CD4-positive, CD25-positive, alpha-beta regulatory T cell (primary cell): Measurements from ENCODE around the gene RASGRF1. TPM values are rescaled to one million over a fixed set of nuclear protein-coding genes. Genes with fewer than 3 reads are reported as not detected.
"Not testable (repeated sequence)": the region's sequence is repeated elsewhere in the genome, so short reads cannot be mapped to it uniquely, and the experiment has no call there.

ENCODE experiments used
- ATAC-seq, 2 donors: fragments of 150-1000 bp; cut with Tn5 transposase; one replicate each; pipeline ENCODE4 v1.10.0; 2021; ENCODE audit warnings: low read depth in 2 of 2, moderate number of reproducible peaks in 2 of 2, moderate library complexity in 1 of 2
- DNase-seq, 3 donors: peaks; one replicate each; pipeline versions ENCODE4 v3.0.0 to v3.0.0-alpha.2; 2012 to 2022; ENCODE audit warnings: mixed read lengths in 1 of 3
- H3K27ac ChIP-seq: one replicate; pipeline ENCODE4 v1.7.0; 2013; ENCODE audit warnings: mild to moderate bottlenecking, low read length; ENCODE audit not compliant: insufficient read depth, poor library complexity, severe bottlenecking
- H3K27me3 ChIP-seq: one replicate; pipeline ENCODE4 v1.7.0; 2013; ENCODE audit warnings: low read length; ENCODE audit not compliant: control insufficient read depth, insufficient read depth
- H3K36me3 ChIP-seq: one replicate; pipeline ENCODE4 v1.7.0; 2013; ENCODE audit warnings: mild to moderate bottlenecking, low read length, moderate library complexity; ENCODE audit not compliant: control insufficient read depth, insufficient read depth
- H3K4me1 ChIP-seq: 2 replicates; pipeline ENCODE4 v1.7.0; 2013; ENCODE audit warnings: mild to moderate bottlenecking, low read length; ENCODE audit not compliant: insufficient read depth, control insufficient read depth, poor library complexity, severe bottlenecking
- H3K4me3 ChIP-seq: one replicate; pipeline ENCODE4 v1.7.0; 2013; ENCODE audit warnings: low read depth, mild to moderate bottlenecking, low read length, moderate library complexity
- H3K9me3 ChIP-seq, 2 experiments: 1 replicate in 1 of 2; 2 replicates in 1 of 2; pipeline ENCODE4 v1.7.0; 2013; ENCODE audit warnings: low read length in 2 of 2, mild to moderate bottlenecking in 1 of 2, moderate library complexity in 1 of 2; ENCODE audit not compliant: control insufficient read depth in 2 of 2
- H3K27ac Mint-ChIP-seq, 3 donors: one replicate each; pipeline ENCODE4 v1.8.0; 2020 to 2022; ENCODE audit warnings: mild to moderate bottlenecking in 3 of 3, mixed read lengths in 3 of 3, moderate library complexity in 2 of 3
- H3K27me3 Mint-ChIP-seq: one replicate; pipeline ENCODE4 v1.8.0; 2022; ENCODE audit warnings: mild to moderate bottlenecking, mixed read lengths
- H3K36me3 Mint-ChIP-seq: one replicate; pipeline ENCODE4 v1.8.0; 2020; ENCODE audit warnings: mixed read lengths
- H3K4me1 Mint-ChIP-seq, 4 donors: one replicate each; pipeline ENCODE4 v1.8.0; 2020 to 2022; ENCODE audit warnings: mixed read lengths in 4 of 4, mild to moderate bottlenecking in 1 of 4
- H3K4me3 Mint-ChIP-seq, 4 donors: one replicate each; pipeline ENCODE4 v1.8.0; 2020 to 2022; ENCODE audit warnings: mild to moderate bottlenecking in 4 of 4, mixed read lengths in 4 of 4, moderate library complexity in 3 of 4
- H3K9me3 Mint-ChIP-seq, 7 donors: one replicate each; pipeline ENCODE4 v1.8.0; 2020 to 2022; ENCODE audit warnings: mixed read lengths in 7 of 7, mild to moderate bottlenecking in 3 of 7, moderate library complexity in 2 of 7
- polyA plus RNA-seq, 4 donors: library from polyadenylated mRNA; unstranded; fragments of 300-500 nt; fragmentation: Illumina TruSeq; gene quantifications; one replicate each; pipeline ENCODE4 v1.2.3, GENCODE V29; 2021
- total RNA-seq: library from RNA; stranded (reverse); gene quantifications from one replicate; pipeline ENCODE4 v1.2.3, GENCODE V29; 2022

RASGRF1 gene
- total and polyA plus RNA-seq, 5 donors from 2014 or later: not detected

DNA sequence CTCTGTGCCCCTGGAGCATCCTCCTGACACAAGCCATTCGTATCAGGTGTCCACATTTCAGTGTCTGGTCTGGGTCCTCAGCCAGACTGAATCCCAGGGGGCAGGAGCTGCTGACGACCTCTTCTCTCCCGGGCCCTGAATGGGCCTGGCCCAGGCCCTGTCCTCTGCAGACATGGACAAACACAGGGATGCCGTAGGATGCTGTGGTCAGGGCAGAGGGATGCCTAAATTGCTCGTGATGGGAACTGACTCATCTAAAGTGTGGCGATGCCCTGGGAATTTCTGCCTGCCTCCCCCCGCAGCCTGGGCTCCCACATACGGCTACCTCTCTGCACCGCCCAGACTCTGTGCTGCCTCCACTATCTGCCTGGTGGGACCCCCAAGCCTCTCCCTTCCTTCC lies 87.3 kb downstream of the RASGRF1 start:
- Mint-ChIP-seq H3K27ac (no peak overlapping the region), H3K36me3 (no peaks in the 10 kb centered on the region), H3K9me3 (no peaks in the 10 kb centered on the region), H3K27me3 (no peaks in the 10 kb centered on the region), H3K4me1 (peaks cover 0 to 9% (median 2%) of the 10 kb centered on the region in 4 donors), H3K4me3 (no peak overlapping the region)
- H3K4me1 ChIP-seq: no peaks in the 10 kb centered on the region
- no peak overlapping the region for H3K4me3 ChIP-seq
- DNase-seq: no peak
- ATAC-seq: no peak
- no peak overlapping the region for H3K27ac ChIP-seq
- H3K36me3 ChIP-seq: no peaks in the 10 kb centered on the region
- H3K9me3 ChIP-seq: no peaks in the 10 kb centered on the region
- no peaks in the 10 kb centered on the region for H3K27me3 ChIP-seq

DNA sequence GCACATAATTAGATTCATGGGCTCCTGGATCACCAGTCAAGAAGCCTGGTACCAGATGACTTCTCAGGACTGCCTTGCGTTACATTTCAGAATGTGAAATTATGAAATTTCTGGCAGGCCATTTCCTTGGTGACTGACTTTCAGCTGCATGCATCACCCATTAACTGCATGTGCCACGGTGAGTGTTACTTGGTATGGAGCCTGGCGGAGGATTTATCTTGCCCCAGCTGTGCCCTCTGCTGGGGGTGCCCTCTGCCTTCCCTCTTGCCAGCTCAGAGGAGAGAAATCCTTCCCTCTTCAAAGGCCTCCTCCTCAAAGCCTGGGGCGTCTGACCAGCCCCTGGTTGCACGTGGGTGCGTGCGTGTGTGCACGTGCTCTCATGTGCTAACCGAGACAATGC lies 88.0 kb downstream of the RASGRF1 start:
- H3K4me3 Mint-ChIP-seq: no peak overlapping the region
- H3K9me3 ChIP-seq: no peaks in the 10 kb centered on the region
- H3K4me3 ChIP-seq: no peak overlapping the region
- no peak overlapping the region for H3K27ac Mint-ChIP-seq
- DNase-seq (no peak), ATAC-seq (no peak)
- no peaks in the 10 kb centered on the region for H3K36me3 ChIP-seq
- no peaks in the 10 kb centered on the region for H3K27me3 Mint-ChIP-seq
- peaks cover 0 to 9% (median 2%) of the 10 kb centered on the region in 4 donors for H3K4me1 Mint-ChIP-seq
- no peaks in the 10 kb centered on the region for H3K9me3 Mint-ChIP-seq
- H3K27me3 ChIP-seq: no peaks in the 10 kb centered on the region
- no peak overlapping the region for H3K27ac ChIP-seq
- no peaks in the 10 kb centered on the region for H3K36me3 Mint-ChIP-seq
- no peaks in the 10 kb centered on the region for H3K4me1 ChIP-seq

DNA sequence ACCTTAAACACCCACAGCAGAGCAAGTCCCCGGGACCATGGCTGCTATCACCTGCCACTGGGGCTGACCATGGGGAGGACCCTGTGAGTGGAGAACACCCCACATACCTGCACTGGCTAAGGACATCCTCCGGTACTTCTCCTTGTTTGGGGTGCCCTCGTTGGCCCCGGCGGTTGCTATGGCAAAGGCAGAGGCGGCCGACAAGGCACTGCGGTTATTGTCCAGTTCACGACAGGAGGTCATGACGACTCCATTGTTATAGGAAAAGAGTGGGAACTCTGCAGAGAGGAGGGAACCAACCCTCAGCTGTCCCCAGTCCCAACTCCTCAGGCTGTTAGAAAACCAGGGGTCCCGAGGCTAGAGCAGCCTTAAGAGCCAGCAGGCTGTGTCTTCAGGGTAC lies 90.9 kb downstream of the RASGRF1 start:
- Mint-ChIP-seq H3K4me1 (peaks cover 0 to 4% (median under 1%) of the 10 kb centered on the region in 4 donors), H3K27me3 (no peaks in the 10 kb centered on the region)

DNA sequence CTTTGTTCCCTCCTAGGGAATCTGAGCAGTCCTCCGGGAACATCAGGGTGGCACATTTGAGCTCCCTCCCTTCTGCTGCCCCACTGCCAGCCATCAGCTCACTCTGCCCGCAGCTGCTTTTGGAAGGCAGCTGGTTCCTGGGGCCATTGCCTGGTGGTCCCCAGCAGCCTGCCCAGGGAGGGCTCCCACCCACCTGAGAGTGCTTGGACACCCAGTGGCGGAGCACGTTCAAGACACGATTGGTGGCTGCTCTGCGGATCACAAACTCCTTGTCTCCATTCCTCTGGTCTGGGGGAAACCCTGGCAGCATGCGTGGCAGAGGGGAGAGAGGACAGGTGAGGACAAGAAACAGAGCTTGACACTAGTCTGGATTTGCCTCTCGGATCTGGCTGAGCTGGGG lies 92.1 kb downstream of the RASGRF1 start:
- ATAC-seq: no peak
- Mint-ChIP-seq H3K27me3 (no peaks in the 10 kb centered on the region), H3K27ac (no peak overlapping the region), H3K4me1 (no peaks in the 10 kb centered on the region), H3K4me3 (no peak overlapping the region), H3K9me3 (no peaks in the 10 kb centered on the region), H3K36me3 (no peaks in the 10 kb centered on the region)
- Histone ChIP-seq H3K36me3 (no peaks in the 10 kb centered on the region), H3K27me3 (no peaks in the 10 kb centered on the region), H3K27ac (no peak overlapping the region), H3K4me3 (no peak overlapping the region), H3K4me1 (no peaks in the 10 kb centered on the region), H3K9me3 (no peaks in the 10 kb centered on the region)
- no peak for DNase-seq

More for the DNA sequence above, 90.9 kb downstream of the RASGRF1 start:
- Histone ChIP-seq H3K27me3 (no peaks in the 10 kb centered on the region), H3K9me3 (no peaks in the 10 kb centered on the region), H3K36me3 (no peaks in the 10 kb centered on the region), H3K4me3 (no peak overlapping the region), H3K27ac (no peak overlapping the region), H3K4me1 (no peaks in the 10 kb centered on the region)
- no peak overlapping the region for H3K4me3 Mint-ChIP-seq
- DNase-seq (no peak), ATAC-seq (no peak)
- no peaks in the 10 kb centered on the region for H3K9me3 Mint-ChIP-seq
- no peaks in the 10 kb centered on the region for H3K36me3 Mint-ChIP-seq
- no peak overlapping the region for H3K27ac Mint-ChIP-seq

DNA sequence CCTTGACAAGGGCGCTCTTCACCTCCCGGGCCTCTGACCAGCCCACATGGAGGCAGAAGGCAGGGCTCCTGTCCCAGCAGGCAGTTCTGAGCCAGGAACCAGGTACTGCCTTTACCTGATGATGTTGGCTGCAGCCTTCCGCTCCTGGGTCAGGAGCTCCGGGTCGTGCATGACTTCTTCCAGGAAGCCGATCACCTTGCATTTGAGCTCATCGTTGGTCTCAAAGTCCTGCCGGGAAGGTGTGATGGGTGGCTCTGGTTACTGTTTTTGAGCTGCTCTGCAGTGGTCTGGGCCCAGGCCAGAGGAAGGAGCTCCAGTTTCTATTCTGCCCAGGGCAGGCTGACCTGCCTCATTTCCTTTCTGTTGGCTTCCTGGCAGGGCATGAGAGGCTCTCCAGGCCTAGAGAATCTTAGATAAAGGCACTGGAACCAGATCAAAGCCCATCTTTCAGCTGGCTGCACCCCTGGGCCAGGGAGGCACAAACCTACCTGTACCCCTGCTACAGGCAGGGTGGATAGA lies 92.5 kb downstream of the RASGRF1 start:
- no peak overlapping the region for H3K4me3 Mint-ChIP-seq
- no peaks in the 10 kb centered on the region for H3K4me1 ChIP-seq
- no peaks in the 10 kb centered on the region for H3K27me3 Mint-ChIP-seq
- H3K4me3 ChIP-seq: no peak overlapping the region
- H3K9me3 ChIP-seq: no peaks in the 10 kb centered on the region
- no peak overlapping the region for H3K27ac ChIP-seq
- no peaks in the 10 kb centered on the region for H3K9me3 Mint-ChIP-seq
- ATAC-seq (no peak), DNase-seq (no peak)
- H3K36me3 ChIP-seq: no peaks in the 10 kb centered on the region
- no peaks in the 10 kb centered on the region for H3K36me3 Mint-ChIP-seq
- H3K4me1 Mint-ChIP-seq: no peaks in the 10 kb centered on the region
- no peaks in the 10 kb centered on the region for H3K27me3 ChIP-seq
- H3K27ac Mint-ChIP-seq: no peak overlapping the region

DNA sequence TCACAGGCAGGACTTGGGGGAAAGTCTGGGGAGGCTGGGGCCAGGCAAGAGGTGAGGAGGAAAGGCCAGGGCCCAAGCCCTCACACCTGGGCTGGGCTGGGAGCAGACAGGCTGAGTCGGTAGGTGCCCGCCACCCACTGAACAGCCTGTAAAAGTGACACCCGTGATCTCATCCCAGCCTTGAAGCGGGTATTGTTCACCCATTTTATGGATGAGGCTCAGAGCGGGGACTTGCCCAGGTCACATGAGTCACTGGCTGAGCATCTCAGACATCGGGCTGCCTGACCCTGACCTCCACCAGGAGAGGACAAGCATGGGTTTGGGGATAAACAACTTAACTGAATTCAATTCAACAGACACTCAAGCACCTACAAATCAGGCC lies 93.7 kb downstream of the RASGRF1 start:
- Histone ChIP-seq H3K4me1 (no peaks in the 10 kb centered on the region), H3K27me3 (no peaks in the 10 kb centered on the region), H3K4me3 (no peak overlapping the region), H3K36me3 (no peaks in the 10 kb centered on the region), H3K9me3 (no peaks in the 10 kb centered on the region), H3K27ac (no peak overlapping the region)
- no peak for ATAC-seq
- no peak for DNase-seq
- Mint-ChIP-seq H3K36me3 (no peaks in the 10 kb centered on the region), H3K4me1 (no peaks in the 10 kb centered on the region), H3K4me3 (no peak overlapping the region), H3K27ac (no peak overlapping the region), H3K27me3 (no peaks in the 10 kb centered on the region), H3K9me3 (no peaks in the 10 kb centered on the region)

DNA sequence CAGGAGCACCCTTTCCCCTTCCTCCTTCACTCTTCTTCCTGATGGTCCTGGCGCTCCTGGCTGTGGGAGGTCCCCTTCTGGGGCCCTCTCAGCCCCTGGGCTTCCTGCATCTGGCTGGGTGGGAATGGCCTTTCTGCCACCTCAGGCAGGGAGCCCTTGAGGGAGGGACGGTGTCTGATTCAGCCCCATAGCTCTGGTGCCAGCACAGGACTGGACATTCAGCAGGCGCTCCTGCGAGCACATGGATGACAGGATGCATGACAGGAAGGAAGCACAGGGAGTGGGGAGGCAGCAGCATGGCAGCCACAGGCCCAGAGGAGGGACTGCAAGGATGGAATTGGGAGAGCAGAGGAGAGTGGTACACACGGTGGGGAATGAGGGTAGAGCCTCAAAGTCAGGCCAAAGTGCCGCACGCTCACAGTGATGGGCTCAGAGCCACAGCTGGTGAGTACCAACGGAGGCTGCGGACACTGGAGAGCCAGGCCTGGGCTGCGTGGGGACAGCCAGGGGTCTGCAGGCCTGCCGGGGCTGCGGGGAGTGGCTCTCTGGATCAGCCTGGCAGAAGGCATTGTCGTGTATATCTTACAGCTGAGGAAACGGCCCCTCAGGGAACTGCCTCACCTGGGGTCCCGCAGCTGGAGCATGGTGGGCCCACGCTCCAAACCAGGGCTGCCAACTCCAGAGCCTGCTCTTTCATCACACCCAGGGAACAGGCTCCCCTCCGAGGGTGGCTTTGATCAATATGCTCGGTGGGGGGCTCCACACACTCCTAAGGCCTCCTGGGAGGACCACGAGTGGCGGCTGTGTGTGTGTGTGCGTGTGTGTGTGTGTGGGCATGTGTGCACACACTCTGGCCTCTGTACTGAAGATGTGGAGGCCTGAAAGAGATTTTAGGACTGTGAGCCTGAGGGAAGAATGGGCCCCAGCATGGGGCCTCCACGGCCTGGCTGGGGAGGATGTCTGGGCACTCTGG lies 94.4 kb downstream of the RASGRF1 start:
- H3K4me3 Mint-ChIP-seq: no peak overlapping the region
- DNase-seq: no peak
- no peak overlapping the region for H3K27ac Mint-ChIP-seq
- no peaks in the 10 kb centered on the region for H3K36me3 Mint-ChIP-seq
- no peaks in the 10 kb centered on the region for H3K9me3 Mint-ChIP-seq
- H3K4me1 ChIP-seq: no peaks in the 10 kb centered on the region
- H3K27me3 ChIP-seq: no peaks in the 10 kb centered on the region
- no peaks in the 10 kb centered on the region for H3K27me3 Mint-ChIP-seq
- H3K9me3 ChIP-seq: no peaks in the 10 kb centered on the region
- H3K36me3 ChIP-seq: no peaks in the 10 kb centered on the region
- ATAC-seq: no peak
- no peaks in the 10 kb centered on the region for H3K4me1 Mint-ChIP-seq
- no peak overlapping the region for H3K4me3 ChIP-seq
- no peak overlapping the region for H3K27ac ChIP-seq

DNA sequence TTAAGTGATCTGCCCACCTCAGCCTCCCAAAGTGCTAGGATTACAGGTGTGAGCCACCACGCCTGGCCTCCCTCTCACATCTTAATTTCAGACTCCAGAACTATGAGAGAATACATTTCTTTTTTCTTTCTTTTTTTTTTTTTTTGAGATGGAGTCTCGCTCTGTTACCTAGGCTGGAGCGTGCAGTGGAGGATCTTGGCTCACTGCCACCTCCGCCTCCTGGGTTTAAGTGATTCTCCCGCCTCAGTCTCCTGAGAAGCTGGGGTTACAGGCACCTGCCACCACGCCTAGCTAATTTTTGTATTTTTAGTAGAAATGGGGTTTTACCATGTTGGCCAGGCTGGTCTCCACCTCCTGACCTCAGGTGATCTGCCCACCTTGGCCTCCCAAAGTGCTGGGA lies 95.4 kb downstream of the RASGRF1 start:
- H3K36me3 ChIP-seq, H3K9me3 ChIP-seq, ATAC-seq, H3K27me3 ChIP-seq, H3K9me3 Mint-ChIP-seq, H3K27me3 Mint-ChIP-seq, H3K27ac Mint-ChIP-seq, H3K36me3 Mint-ChIP-seq, H3K4me3 ChIP-seq, H3K4me3 Mint-ChIP-seq, H3K27ac ChIP-seq, H3K4me1 ChIP-seq, H3K4me1 Mint-ChIP-seq, DNase-seq: not testable (repeated sequence)
